ENCODE data around the gene CHMP4B.

The CHMP4B gene

GRCh38 chr20:33901132-33901523, 90.0 kb downstream of the CHMP4B start:
- peaks cover 9% of the 10 kb centered on the region for H3K27me3 Mint-ChIP-seq
- H3K36me3 Mint-ChIP-seq = no peaks in the 10 kb centered on the region
- H3K27ac Mint-ChIP-seq = no peak overlapping the region
- H3K4me1 Mint-ChIP-seq = no peaks in the 10 kb centered on the region
- no peaks in the 10 kb centered on the region for H3K9me3 Mint-ChIP-seq
- H3K4me3 Mint-ChIP-seq = no peak overlapping the region

- Mint-ChIP-seq H3K9me3 (no peaks in the 10 kb centered on the region), H3K4me1 (no peaks in the 10 kb centered on the region), H3K4me3 (no peak overlapping the region), H3K27me3 (peaks cover 9% of the 10 kb centered on the region), H3K36me3 (no peaks in the 10 kb centered on the region), H3K27ac (no peak overlapping the region)
Measured at GRCh38 chr20:33902011-33902410, 90.9 kb downstream of the CHMP4B start.

All from activated naive CD4-positive, alpha-beta T cell treated with anti-CD3 and anti-CD28 coated beads, Interleukin-2, amount 50 U/mL, for 24 hours (primary cell).